GM12875 (cell line): Measurements from ENCODE around the gene STK16.

Experiments
- H3K4me3 ChIP-seq: one replicate; pipeline ENCODE4 v1.5.1; 2011; ENCODE audit warnings: low read depth, low read length, control low read depth
- CTCF ChIP-seq: IDR thresholded peaks from 2 replicates; pipeline ENCODE4 v1.5.1; 2011; ENCODE audit warnings: low read depth, mild to moderate bottlenecking, control low read depth, inconsistent platforms, low read length, moderate library complexity, borderline replicate concordance; ENCODE audit not compliant: insufficient read depth

STK16 gene

GRCh38 chr2:219274361-219274921 is 29.2 kb downstream of the STK16 start:
- no peak overlapping the region for H3K4me3 ChIP-seq
- no peak for TF ChIP-seq CTCF

DNA sequence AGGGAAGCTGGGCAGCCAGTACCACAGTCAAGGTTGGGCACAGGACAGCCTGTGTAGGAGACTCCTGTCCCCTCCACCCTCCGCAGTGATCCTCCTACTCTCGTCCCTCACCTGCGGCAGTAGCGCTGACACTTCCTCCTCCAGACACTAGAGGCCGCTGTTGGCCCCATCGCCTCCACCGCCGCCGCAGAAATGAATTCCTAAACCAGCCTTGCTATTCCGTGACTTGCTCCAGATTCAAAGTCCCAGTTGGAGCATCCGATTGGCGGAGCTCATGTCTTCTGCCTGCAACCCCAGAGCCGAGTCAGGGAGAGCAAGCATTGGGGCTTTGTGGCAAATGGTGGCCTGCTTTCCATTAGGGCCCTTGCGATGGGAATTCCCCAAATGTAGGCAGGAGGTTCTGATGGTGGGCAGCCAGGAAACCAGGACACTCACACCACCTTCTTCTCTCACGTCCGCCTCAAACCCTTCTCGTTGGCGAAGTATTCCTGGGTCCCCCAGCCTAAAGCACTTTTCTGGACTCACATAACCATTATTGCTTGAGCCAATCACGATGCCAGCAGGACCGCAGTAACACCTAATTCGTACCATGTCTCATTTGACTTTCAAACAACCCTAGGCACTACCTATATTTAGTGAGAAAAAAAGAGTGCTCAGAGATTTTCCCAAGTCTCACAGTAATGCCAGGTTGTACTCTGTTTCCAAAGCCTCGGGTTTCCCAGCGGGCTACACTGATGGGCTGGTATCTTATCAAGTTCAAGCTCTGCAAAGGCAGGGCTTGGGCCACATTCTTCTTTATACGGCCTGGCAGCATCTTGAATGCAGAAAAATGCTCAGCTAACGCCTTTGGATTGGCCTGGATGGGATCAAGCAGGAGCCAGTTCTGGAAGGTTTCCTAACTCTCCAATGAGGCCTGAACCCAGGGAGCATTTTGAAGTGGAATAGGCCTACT is 32.7 kb downstream of the STK16 start:
- TF ChIP-seq CTCF, result peak; percentile 99
- H3K4me3 ChIP-seq, result peak overlapping the region; percentile 26

- H3K4me3 ChIP-seq, result no peak overlapping the region
- TF ChIP-seq CTCF, result no peak
Measured at GRCh38 chr2:219278655-219279150, 33.4 kb downstream of the STK16 start.

DNA sequence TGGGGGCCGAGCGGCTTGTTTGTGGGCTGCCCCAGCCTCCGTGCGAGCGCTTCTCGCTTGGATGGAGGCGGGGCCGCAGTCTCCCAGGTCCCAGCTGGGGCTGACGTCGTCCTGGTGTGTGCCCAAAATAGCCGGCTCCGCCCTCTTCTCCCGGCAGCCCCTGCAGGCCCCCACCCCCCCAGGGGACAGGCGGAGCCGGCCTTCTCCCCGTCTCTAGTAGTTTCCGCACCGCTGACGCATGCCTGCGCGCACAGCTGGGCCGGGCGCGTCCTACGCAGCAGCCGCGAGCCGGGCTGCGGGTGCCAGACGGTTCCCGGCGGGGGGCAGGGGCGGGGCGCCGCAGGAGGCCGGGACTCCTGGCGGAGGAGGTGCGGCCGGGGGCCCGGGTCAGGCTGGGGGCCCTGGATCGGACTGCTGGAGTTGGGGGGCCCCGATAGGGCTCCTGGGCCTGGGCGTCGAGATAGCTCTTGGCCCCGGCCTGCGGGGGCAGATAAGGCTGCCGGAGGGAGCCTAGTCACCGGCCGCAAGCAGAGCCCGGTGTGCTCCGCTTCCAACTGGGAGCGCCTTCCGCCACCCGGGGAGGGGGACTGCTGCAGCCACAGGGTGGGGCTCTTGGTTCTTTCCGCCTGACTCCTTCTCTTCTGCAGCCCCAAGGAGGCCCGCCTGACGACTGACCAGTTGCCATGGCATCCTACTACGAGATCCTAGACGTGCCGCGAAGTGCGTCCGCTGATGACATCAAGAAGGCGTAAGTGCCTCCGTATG is 34.1 kb downstream of the STK16 start, which contains the start of gene DNAJB2:
Gene DNAJB2, plus strand, starts transcription at position 216 of the 765 bp plus-strand sequence. Its CDS starts 468 bp downstream, at position 684.
- no peak; the same call in 1 of the 2 replicates for TF ChIP-seq CTCF
- peak within 1 kb of the TSS; percentile 56 for H3K4me3 ChIP-seq

DNA sequence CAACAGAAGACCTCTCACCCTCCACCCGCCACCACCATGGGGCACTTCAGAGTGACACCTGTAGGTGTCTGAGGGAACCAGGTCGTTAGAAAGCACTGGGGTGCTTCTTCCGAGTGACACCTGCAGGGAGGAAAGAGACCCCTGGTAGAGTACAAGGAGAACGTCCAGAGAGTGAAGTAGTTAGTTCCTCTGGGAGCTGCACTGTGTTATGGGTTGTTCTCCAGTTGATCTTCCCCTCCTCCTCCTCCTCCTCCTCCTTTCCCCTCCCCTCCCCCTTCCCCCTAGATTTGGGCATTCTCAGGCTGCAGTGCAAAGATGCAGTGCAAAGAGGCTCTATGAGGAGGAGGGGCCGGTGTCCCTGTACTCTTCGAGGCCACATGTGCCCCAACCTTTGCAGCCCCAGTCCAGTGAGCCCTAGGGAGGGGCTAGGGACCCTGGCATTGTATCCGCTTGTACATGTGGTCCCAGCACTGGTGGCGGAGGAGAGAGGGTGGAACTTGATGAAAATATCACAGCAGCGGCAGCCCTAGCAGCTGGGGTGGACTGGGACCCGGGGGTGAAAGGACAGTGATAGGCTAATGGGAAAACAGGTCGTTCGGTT is 34.7 kb downstream of the STK16 start:
- peak; percentile 28; the same call in 1 of the 2 replicates for TF ChIP-seq CTCF
- H3K4me3 ChIP-seq, result peak overlapping the region; percentile 56

GRCh38 chr2:219280651-219281050 is 35.4 kb downstream of the STK16 start:
- no peak for TF ChIP-seq CTCF
- no peak overlapping the region for H3K4me3 ChIP-seq
